HepG2 (cell line): ENCODE data around the gene BRAT1. TPM values are rescaled to one million over a fixed set of nuclear protein-coding genes. Genes with fewer than 3 reads are reported as not detected.

Source experiments
- ATAC-seq: fragments of 200-7000 bp; cut with Tn5 transposase; 3 replicates; pipeline ENCODE4 v1.9.1; 2020; ENCODE audit warnings: mild to moderate bottlenecking, moderate library complexity
- BruUV-seq: library from RNA; stranded (reverse); fragments of 400-500 nt; replicated peaks from 2 replicates; lab custom pipeline; 2021; lab: Mats Ljungman, UMichigan
- CTCF ChIA-PET: fragments of 300-600 bp; formaldehyde crosslinking; extraction: SDS; loops from one replicate; lab custom pipeline; 2021; ENCODE audit warnings: low total read pairs, inconsistent platforms, low intra/inter-chr PET ratio; lab: Yijun Ruan, JAX
- POLR2A ChIA-PET: fragments of 350-600 bp; sonication (Branson Sonifier 250); formaldehyde crosslinking; loops from one replicate; lab custom pipeline; 2020; ENCODE audit warnings: antibody characterized with exemption, inconsistent platforms; lab: Yijun Ruan, JAX
- DNase-seq: peaks from one replicate; pipeline ENCODE4 v3.0.0-alpha.2; 2015; ENCODE audit warnings: low spot score
- FAIRE-seq: peaks from 3 replicates; lab custom pipeline; 2011; peaks lifted over from hg19 to GRCh38; lab: Jason Lieb, UNC
- H2AFZ ChIP-seq: one replicate; pipeline ENCODE4 v1.6.1; 2011; ENCODE audit warnings: low read length, inconsistent platforms
- H3K27ac ChIP-seq: fragments of 300-600 bp; 3 replicates; pipeline ENCODE4 v1.8.0; 2011; ENCODE audit warnings: mixed run types, mild to moderate bottlenecking, mixed read lengths, low read length, inconsistent platforms; ENCODE audit not compliant: insufficient read depth; ENCODE audit errors: extremely low read length
- H3K27me3 ChIP-seq, 2 experiments: fragments of 200-600 bp in 1 of 2; 2 replicates in 1 of 2; 3 replicates in 1 of 2; pipeline versions ENCODE4 v1.6.0 to v1.8.0; 2011; ENCODE audit warnings: low read length in 2 of 2, mild to moderate bottlenecking in 2 of 2, moderate library complexity in 2 of 2, inconsistent platforms in 1 of 2; ENCODE audit not compliant: insufficient read depth in 2 of 2, control insufficient read depth in 1 of 2
- H3K36me3 ChIP-seq, 2 experiments: fragments of 200-600 bp in 1 of 2; replicated peaks in 1 of 2; 2 replicates in 1 of 2; 3 replicates in 1 of 2; pipeline versions ENCODE4 v1.5.1 to v1.8.0; 2011; ENCODE audit warnings: low read length in 2 of 2, inconsistent platforms in 1 of 2; ENCODE audit not compliant: insufficient read depth in 2 of 2, control insufficient read depth in 1 of 2
- H3K4me1 ChIP-seq: 2 replicates; pipeline ENCODE4 v1.5.1; 2012; ENCODE audit warnings: low read length, inconsistent platforms; ENCODE audit not compliant: insufficient read depth
- H3K4me2 ChIP-seq: 2 replicates; pipeline ENCODE4 v1.6.0; 2011; ENCODE audit warnings: low read depth, low read length, inconsistent platforms
- H3K4me3 ChIP-seq, 3 experiments: fragments of 200-600 bp in 1 of 3; sonication (generic), shearing (Covaris generic) in 1 of 3; replicated peaks in 1 of 3; 2 replicates each; pipeline ENCODE4 v1.5.1; 2011 to 2016; ENCODE audit warnings: low read length in 3 of 3, inconsistent platforms in 2 of 3, low read depth in 2 of 3, mild to moderate bottlenecking in 2 of 3, control low read depth in 1 of 3, mixed read lengths in 1 of 3; ENCODE audit not compliant: insufficient read depth in 1 of 3
- H3K79me2 ChIP-seq: one replicate; pipeline ENCODE4 v1.6.1; 2011; ENCODE audit warnings: low read length, inconsistent platforms; ENCODE audit not compliant: insufficient read depth
- H3K9ac ChIP-seq: 2 replicates; pipeline ENCODE4 v1.6.0; 2011; ENCODE audit warnings: mild to moderate bottlenecking, low read depth, low read length, inconsistent platforms; ENCODE audit not compliant: insufficient read depth
- H3K9me3 ChIP-seq: 2 replicates; pipeline ENCODE4 v1.5.1; 2012; ENCODE audit warnings: mild to moderate bottlenecking, low read length
- H4K20me1 ChIP-seq: 2 replicates; pipeline ENCODE4 v1.6.0; 2011; ENCODE audit warnings: inconsistent platforms, mild to moderate bottlenecking, low read length, moderate library complexity; ENCODE audit not compliant: insufficient read depth
- CBX5 ChIP-seq: sonication (generic); formaldehyde crosslinking; IDR thresholded peaks from 2 replicates; pipeline ENCODE4 v1.4.0; 2020; ENCODE audit warnings: missing genetic modification reagents, borderline replicate concordance
- HOXA5 ChIP-seq: sonication (generic); formaldehyde crosslinking; IDR thresholded peaks from 2 replicates; pipeline ENCODE4 v1.4.0; 2020; ENCODE audit warnings: missing genetic modification reagents
- TOPORS ChIP-seq: sonication (generic); formaldehyde crosslinking; IDR thresholded peaks from 2 replicates; pipeline ENCODE4 v1.8.0; 2023; ENCODE audit warnings: mild to moderate bottlenecking, missing genetic modification reagents
- ZBTB34 ChIP-seq: sonication (generic); formaldehyde crosslinking; IDR thresholded peaks from 2 replicates; pipeline ENCODE4 v1.8.0; 2022; ENCODE audit warnings: mild to moderate bottlenecking, missing genetic modification reagents
- ZFP62 ChIP-seq: sonication (generic); formaldehyde crosslinking; IDR thresholded peaks from 2 replicates; pipeline ENCODE4 v1.4.0; 2020; ENCODE audit warnings: missing genetic modification reagents
- ZNF646 ChIP-seq: sonication (generic); formaldehyde crosslinking; IDR thresholded peaks from 2 replicates; pipeline ENCODE4 v1.9.0; 2021; ENCODE audit warnings: mild to moderate bottlenecking, missing genetic modification reagents
- ZNF775 ChIP-seq: sonication (generic); formaldehyde crosslinking; IDR thresholded peaks from 2 replicates; pipeline ENCODE4 v1.4.0; 2020; ENCODE audit warnings: missing genetic modification reagents, mild to moderate bottlenecking, moderate library complexity, borderline replicate concordance
- ZNF841 ChIP-seq: sonication (generic); formaldehyde crosslinking; IDR thresholded peaks from 2 replicates; pipeline ENCODE4 v1.8.1; 2023; ENCODE audit warnings: missing genetic modification reagents, borderline replicate concordance
- ZNF883 ChIP-seq: sonication (generic); formaldehyde crosslinking; IDR thresholded peaks from 2 replicates; pipeline ENCODE4 v1.5.1; 2020; ENCODE audit warnings: mild to moderate bottlenecking, missing genetic modification reagents; ENCODE audit errors: not compliant biosample characterization
- WGBS: methylation state at CpG from one replicate; pipeline ENCODE4 v1.1.6; 2017; ENCODE audit warnings: low lambda C conversion rate; 5-methylcytosine and 5-hydroxymethylcytosine counted together
- in situ Hi-C: cut with HindIII; loops from 2 replicates; pipeline ENCODE4 v1.10.0; 2017; ENCODE audit warnings: low pct_unique_long_range_greater_than_20kb; ENCODE audit not compliant: extremely low pct_ligation_motif_present
- intact Hi-C: fragments of 100-400 bp; cut with micrococcal nuclease; formaldehyde crosslinking; loops from one replicate; pipeline ENCODE4 v1.10.0; 2022; ENCODE audit not compliant: unreplicated experiment
- polyA plus RNA-seq, 8 experiments: library from polyadenylated mRNA; depleted of rRNA in 3 of 8; stranded (reverse) in 7 of 8; unstranded in 1 of 8; fragments of >200 nt; fragmentation: Illumina TruSeq in 4 of 8; extraction: Trizol in 4 of 8; gene quantifications; 2 replicates each; pipeline versions ENCODE4 v1.2.1 to v1.2.3, GENCODE V29; 2011 to 2016; ENCODE audit warnings: low read depth in 4 of 8, missing spikeins in 1 of 8, mixed read lengths in 1 of 8; ENCODE audit not compliant: insufficient read depth in 1 of 8
- total RNA-seq, 5 experiments: library from RNA; depleted of rRNA; stranded (reverse); fragments of >200 nt; fragmentation: Illumina TruSeq; extraction: Trizol; gene quantifications; 2 replicates each; pipeline ENCODE4 v1.2.3, GENCODE V29; 2016; ENCODE audit warnings: low read depth in 1 of 5

The BRAT1 gene
- total and polyA plus RNA-seq, 2 of the 13 experiments (the other 11 are each of a cell fraction or from before 2014, with no cell fraction given) = 10.2 to 20.3 TPM

DNA sequence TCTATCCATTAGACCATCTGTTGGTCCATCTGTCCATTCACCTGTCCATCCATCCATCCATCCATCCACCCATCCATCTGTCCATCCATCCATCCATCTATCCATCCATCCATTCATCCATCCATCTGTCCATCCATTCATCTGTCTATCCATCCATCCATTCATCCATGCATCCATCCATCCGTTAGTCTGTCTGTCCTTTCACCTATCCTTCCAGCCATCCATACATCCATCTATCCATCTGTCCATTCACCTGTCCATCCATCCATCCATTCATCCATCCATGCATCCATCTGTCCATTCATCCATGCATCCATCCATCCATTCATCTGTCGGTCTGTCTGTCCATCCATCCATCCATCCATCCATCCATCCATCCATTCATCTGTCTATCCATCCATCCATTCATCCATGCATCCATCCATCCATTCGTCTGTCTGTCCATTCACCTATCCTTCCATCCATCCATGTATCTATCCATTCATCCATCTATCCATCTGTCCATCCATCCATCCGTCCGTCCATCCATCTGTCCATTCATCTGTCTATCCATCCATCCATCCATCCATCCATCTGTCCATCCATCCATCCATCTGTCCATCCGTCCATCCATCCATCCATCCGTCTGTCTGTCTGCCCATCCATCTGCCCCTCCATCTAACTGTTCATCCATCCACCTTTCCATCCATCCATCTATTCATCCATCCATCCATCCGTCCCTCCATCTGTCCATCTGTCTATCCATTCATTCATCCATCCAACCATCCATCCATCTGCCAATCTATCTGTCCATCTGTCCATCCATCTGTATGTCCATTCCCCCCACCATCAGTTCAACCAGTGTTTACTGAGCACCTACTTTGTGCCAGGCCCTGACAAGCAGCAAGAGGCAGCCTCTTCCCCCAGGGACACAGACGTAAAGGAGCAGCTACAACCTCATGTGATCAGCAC, 40.6 kb downstream of the BRAT1 start (continued):
- TF ChIP-seq ZNF883 (no peak), TOPORS (CRISPR knock-in tag) (no peak), ZNF775 (no peak), HOXA5 (CRISPR knock-in tag) (no peak), CBX5 (CRISPR knock-in tag) (no peak), ZNF841 (CRISPR knock-in tag) (no peak), ZFP62 (CRISPR knock-in tag) (no peak)

DNA sequence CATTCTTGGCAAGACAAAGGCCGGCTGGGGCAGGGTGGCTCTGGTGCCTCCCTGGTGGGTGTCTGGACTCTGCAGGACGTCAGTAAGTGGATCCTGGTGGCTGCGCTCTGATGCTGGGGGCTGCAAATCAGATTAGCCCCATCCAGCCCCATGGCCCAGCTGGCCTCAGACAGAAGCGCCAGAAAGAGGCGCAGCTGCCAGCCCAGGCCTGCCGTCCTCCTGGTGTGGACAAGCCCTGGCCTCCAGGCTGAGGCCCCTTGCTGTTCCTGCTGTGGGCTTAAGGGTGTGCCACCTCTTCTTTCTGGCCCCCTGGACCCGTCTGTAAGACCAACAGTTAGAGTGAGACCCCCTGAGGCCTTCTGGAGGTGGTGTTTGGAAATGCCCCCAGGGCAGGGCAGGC, 41.6 kb downstream of the BRAT1 start:
- ChIA-PET POLR2A (no interaction called here), CTCF (no interaction called here)
- BruUV-seq = no TSS peak
- ATAC-seq (no peak), DNase-seq (no peak), FAIRE-seq (no peak)
- H3K4me2 ChIP-seq = no peak overlapping the region
- H3K4me3 ChIP-seq = no peak overlapping the region
- H3K27ac ChIP-seq = no peak overlapping the region
- WGBS = 52% methylated on average over 5 of the region's 7 CpGs
- H3K9me3 ChIP-seq = no peaks in the 10 kb centered on the region
- no peak overlapping the region for H2AFZ ChIP-seq
- peaks cover 6 to 84% of the 10 kb centered on the region in 2 experiments; a peak in 4 of 5 replicates for H3K27me3 ChIP-seq
- no peak for TF ChIP-seq ZBTB34 (CRISPR knock-in tag)
- 0 out of 2 replicates have a peak, but pooled peaks have one; percentile 16 for TF ChIP-seq ZNF646
- intact Hi-C loops = no loop called here
- H3K9ac ChIP-seq = no peak overlapping the region
- H3K36me3 ChIP-seq = no peaks in the 10 kb centered on the region
- H3K79me2 ChIP-seq = no peaks in the 10 kb centered on the region
- in situ Hi-C loops = no loop called here
- H4K20me1 ChIP-seq = no peaks in the 10 kb centered on the region
- peaks cover 75% of the 10 kb centered on the region for H3K4me1 ChIP-seq
